Muscle of arm (tissue), 12 donors: ENCODE measurements around the gene PAFAH1B2. TPM values are rescaled to one million over a fixed set of nuclear protein-coding genes. Genes with fewer than 3 reads are reported as not detected.
A peak's percentile ranks its signal among the peaks of the same experiment; 100 is the strongest.
"Not testable (repeated sequence)": the region's sequence is repeated elsewhere in the genome, so short reads cannot be mapped to it uniquely, and the experiment has no call there.

Source experiments
- DNase-seq: peaks from one replicate; pipeline ENCODE4 v3.0.0-alpha.2; 2013
- polyA plus RNA-seq, 12 donors: library from polyadenylated mRNA; unstranded; fragments of 120-200 nt; gene quantifications; one replicate each; pipeline ENCODE4 v1.2.1, GENCODE V29; 2013; ENCODE audit not compliant: insufficient read length in 12 of 12

The PAFAH1B2 gene
- polyA plus RNA-seq, 12 donors, result 45.3 to 201 (median 54.4) TPM

GRCh38 chr11:117171404-117172061 is 27.4 kb downstream of the PAFAH1B2 start:
- no peak for DNase-seq

GRCh38 chr11:117172724-117173421 is 28.8 kb downstream of the PAFAH1B2 start:
- DNase-seq, result no peak

GRCh38 chr11:117175104-117175503 is 31.0 kb downstream of the PAFAH1B2 start:
- DNase-seq, result no peak

- no peak for DNase-seq
Observed at GRCh38 chr11:117175781-117176180, 31.7 kb downstream of the PAFAH1B2 start.

- no peak for DNase-seq
Observed at GRCh38 chr11:117176186-117176585, 32.1 kb downstream of the PAFAH1B2 start.

- no peak for DNase-seq
Observed at GRCh38 chr11:117177534-117178209, 33.6 kb downstream of the PAFAH1B2 start.

- DNase-seq, result peak; percentile 97
Observed at GRCh38 chr11:117178210-117179034, 34.3 kb downstream of the PAFAH1B2 start, which contains the start of gene SIDT2. Gene SIDT2 (plus strand): TSS chr11:117178743. CDS start chr11:117179264, 521 bp downstream.

GRCh38 chr11:117179048-117179999 is 35.2 kb downstream of the PAFAH1B2 start:
- DNase-seq, result peak; percentile 32

GRCh38 chr11:117180020-117180419 is 35.9 kb downstream of the PAFAH1B2 start:
- no peak for DNase-seq

GRCh38 chr11:117180661-117181585 is 36.8 kb downstream of the PAFAH1B2 start:
- DNase-seq, result no peak

GRCh38 chr11:117181586-117182550 is 37.8 kb downstream of the PAFAH1B2 start:
- DNase-seq, result no peak

- DNase-seq, result no peak
Observed at GRCh38 chr11:117182551-117182935, 38.5 kb downstream of the PAFAH1B2 start.

- DNase-seq, result not testable (repeated sequence)
Observed at GRCh38 chr11:117183178-117183577, 39.1 kb downstream of the PAFAH1B2 start.

GRCh38 chr11:117183724-117184349 is 39.8 kb downstream of the PAFAH1B2 start:
- no peak for DNase-seq

GRCh38 chr11:117185736-117186430 is 41.8 kb downstream of the PAFAH1B2 start:
- DNase-seq, result no peak

- no peak for DNase-seq
Observed at GRCh38 chr11:117186431-117186761, 42.3 kb downstream of the PAFAH1B2 start.

- DNase-seq, result no peak
Observed at GRCh38 chr11:117187007-117187406, 42.9 kb downstream of the PAFAH1B2 start.
